ENCODE data around the gene TULP4.

DNA sequence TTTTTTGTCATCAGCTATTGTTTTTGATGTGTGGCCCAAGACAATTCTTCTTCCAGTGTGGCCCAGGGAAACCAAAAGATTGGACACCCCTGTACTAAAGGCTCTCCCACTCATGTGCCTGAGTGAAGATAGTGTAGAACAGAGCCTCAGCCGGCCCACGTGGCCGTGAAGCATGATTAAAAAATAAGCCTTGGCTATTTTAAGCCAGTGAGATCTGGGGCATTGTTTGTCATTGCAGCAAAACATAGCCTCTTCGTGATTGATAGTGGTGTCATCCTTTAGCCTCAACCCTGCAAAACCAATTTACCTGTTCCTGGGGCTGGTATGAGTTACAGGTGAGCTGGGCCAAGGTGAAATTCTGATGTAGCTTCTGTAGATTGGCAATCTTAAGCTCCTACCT lies 85.3 kb downstream of the TULP4 start:
- TF ChIP-seq, protein P1, sequence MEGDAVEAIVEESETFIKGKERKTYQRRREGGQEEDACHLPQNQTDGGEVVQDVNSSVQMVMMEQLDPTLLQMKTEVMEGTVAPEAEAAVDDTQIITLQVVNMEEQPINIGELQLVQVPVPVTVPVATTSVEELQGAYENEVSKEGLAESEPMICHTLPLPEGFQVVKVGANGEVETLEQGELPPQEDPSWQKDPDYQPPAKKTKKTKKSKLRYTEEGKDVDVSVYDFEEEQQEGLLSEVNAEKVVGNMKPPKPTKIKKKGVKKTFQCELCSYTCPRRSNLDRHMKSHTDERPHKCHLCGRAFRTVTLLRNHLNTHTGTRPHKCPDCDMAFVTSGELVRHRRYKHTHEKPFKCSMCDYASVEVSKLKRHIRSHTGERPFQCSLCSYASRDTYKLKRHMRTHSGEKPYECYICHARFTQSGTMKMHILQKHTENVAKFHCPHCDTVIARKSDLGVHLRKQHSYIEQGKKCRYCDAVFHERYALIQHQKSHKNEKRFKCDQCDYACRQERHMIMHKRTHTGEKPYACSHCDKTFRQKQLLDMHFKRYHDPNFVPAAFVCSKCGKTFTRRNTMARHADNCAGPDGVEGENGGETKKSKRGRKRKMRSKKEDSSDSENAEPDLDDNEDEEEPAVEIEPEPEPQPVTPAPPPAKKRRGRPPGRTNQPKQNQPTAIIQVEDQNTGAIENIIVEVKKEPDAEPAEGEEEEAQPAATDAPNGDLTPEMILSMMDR (IDR thresholded peaks at IDR 0.05) = no peak
- TF ChIP-seq POLR2A (IDR thresholded peaks at IDR 0.05) = no peak
